Neural progenitor cell (in vitro differentiated cells): ENCODE data around the gene KRT8.

Experiments
- EZH2 ChIP-seq: fragments of 200-600 bp; sonication (generic); IDR thresholded peaks from 2 replicates; pipeline ENCODE4 v1.6.1; 2017; ENCODE audit warnings: antibody characterized with exemption, mild to moderate bottlenecking, moderate library complexity
- EZH2phosphoT487 ChIP-seq: fragments of 200-600 bp; sonication (generic); IDR thresholded peaks from 2 replicates; pipeline ENCODE4 v1.6.1; 2017; ENCODE audit warnings: antibody characterized with exemption
- TF ChIP-seq, protein P1 (sequence below): fragments of 200-600 bp; sonication (generic); IDR thresholded peaks from 2 replicates; pipeline ENCODE4 v1.5.1; 2017; ENCODE audit warnings: antibody characterized with exemption, mild to moderate bottlenecking

GRCh38 chr12:52951126-52951525, 46.2 kb upstream of the KRT8 start:
- TF ChIP-seq EZH2 (no peak), EZH2phosphoT487 (no peak)
- TF ChIP-seq, protein P1, sequence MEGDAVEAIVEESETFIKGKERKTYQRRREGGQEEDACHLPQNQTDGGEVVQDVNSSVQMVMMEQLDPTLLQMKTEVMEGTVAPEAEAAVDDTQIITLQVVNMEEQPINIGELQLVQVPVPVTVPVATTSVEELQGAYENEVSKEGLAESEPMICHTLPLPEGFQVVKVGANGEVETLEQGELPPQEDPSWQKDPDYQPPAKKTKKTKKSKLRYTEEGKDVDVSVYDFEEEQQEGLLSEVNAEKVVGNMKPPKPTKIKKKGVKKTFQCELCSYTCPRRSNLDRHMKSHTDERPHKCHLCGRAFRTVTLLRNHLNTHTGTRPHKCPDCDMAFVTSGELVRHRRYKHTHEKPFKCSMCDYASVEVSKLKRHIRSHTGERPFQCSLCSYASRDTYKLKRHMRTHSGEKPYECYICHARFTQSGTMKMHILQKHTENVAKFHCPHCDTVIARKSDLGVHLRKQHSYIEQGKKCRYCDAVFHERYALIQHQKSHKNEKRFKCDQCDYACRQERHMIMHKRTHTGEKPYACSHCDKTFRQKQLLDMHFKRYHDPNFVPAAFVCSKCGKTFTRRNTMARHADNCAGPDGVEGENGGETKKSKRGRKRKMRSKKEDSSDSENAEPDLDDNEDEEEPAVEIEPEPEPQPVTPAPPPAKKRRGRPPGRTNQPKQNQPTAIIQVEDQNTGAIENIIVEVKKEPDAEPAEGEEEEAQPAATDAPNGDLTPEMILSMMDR, result no peak
